ENCODE measurements around the gene BTG1. TPM values are rescaled to one million over a fixed set of nuclear protein-coding genes. Genes with fewer than 3 reads are reported as not detected.

BTG1 gene
- total and polyA plus RNA-seq, 9 of the 15 experiments (the other 6 are each of a cell fraction or from before 2014, with no cell fraction given) = 3.7 to 28.6 (median 7.4) TPM

GRCh38 chr12:92144631-92145480, 790 bp downstream of the BTG1 start (continued):
- TF ChIP-seq ZNF696 (CRISPR knock-in tag; conservative IDR thresholded peaks at IDR 0.05) (no peak), TEAD4 (IDR thresholded peaks at IDR 0.05; ENCODE audit: low read length) (no peak), TEAD4 (CRISPR knock-in tag; IDR thresholded peaks at IDR 0.05; ENCODE audit: borderline replicate concordance) (no peak), RBBP5 (IDR thresholded peaks at IDR 0.05; ENCODE audit: borderline replicate concordance, insufficient read depth, low read length, poor library complexity, severe bottlenecking) (peak; percentile 60), MEIS2 (IDR thresholded peaks at IDR 0.05; ENCODE audit: partially characterized antibody) (peak; percentile 96), BRF2 (IDR thresholded peaks at IDR 0.05; ENCODE audit: borderline replicate concordance, insufficient read depth, insufficient read length) (no peak), BCOR (IDR thresholded peaks at IDR 0.05) (0 out of 2 replicates have a peak, but pooled peaks have one; percentile 47), RNF2 (IDR thresholded peaks at IDR 0.05) (peak; percentile 37; the same call in 1 of the 2 replicates), KDM4B (IDR thresholded peaks at IDR 0.05; ENCODE audit: borderline replicate concordance in 2 of 2, low read depth in 1 of 2) (peak in 1 of 2 experiments; percentile 62; a peak in 1 of 4 replicates), NFE2 (IDR thresholded peaks at IDR 0.05; ENCODE audit: low read depth) (no peak), CREB3 (tag; conservative IDR thresholded peaks at IDR 0.05; ENCODE audit: low read depth) (no peak), SP1 (CRISPR knock-in tag; IDR thresholded peaks at IDR 0.05) (peak; percentile 62), SOX6 (IDR thresholded peaks at IDR 0.05) (peak; percentile 7; the same call in 1 of the 2 replicates), MCM2 (IDR thresholded peaks at IDR 0.05; ENCODE audit: low read depth) (no peak), ZFP1 (CRISPR knock-in tag; IDR thresholded peaks at IDR 0.05) (no peak), NRF1 (conservative IDR thresholded peaks at IDR 0.05 in 1 of 2, IDR thresholded peaks at IDR 0.05 in 1 of 2) (peak; percentile 23 to 44; a peak in 2 of 4 replicates), CTCF (IDR thresholded peaks at IDR 0.05 in 2 of 3, conservative IDR thresholded peaks at IDR 0.05 in 1 of 3; ENCODE audit: insufficient read depth in 2 of 3, low read depth in 1 of 3, low read length in 3 of 3) (peak in 2 of 3 experiments; percentile 32 to 41; a peak in 5 of 6 replicates), ZNF282 (CRISPR knock-in tag; IDR thresholded peaks at IDR 0.05) (0 out of 2 replicates have a peak, but pooled peaks have one; percentile 65), PYGO2 (tag; IDR thresholded peaks at IDR 0.05) (no peak), ARNT (IDR thresholded peaks at IDR 0.05) (no peak), TBP (optimal IDR thresholded peaks at IDR 0.05; ENCODE audit: low read depth, low read length) (peak; percentile 27), MNT (conservative IDR thresholded peaks at IDR 0.05) (peak in 1 of 2 experiments; percentile 28), ZFX (CRISPR knock-in tag; IDR thresholded peaks at IDR 0.05) (peak; percentile 62)

Data from K562 (cell line).